ACHN (cell line): ENCODE data around the gene KPNA2.
"Not testable (repeated sequence)": the region's sequence is repeated elsewhere in the genome, so short reads cannot be mapped to it uniquely, and the experiment has no call there.

Source experiments
- DNase-seq: peaks from one replicate; pipeline ENCODE4 v3.0.0-alpha.2; 2015
- in situ Hi-C: cut with HindIII; loops from 2 replicates; pipeline ENCODE4 v1.10.0; 2017; ENCODE audit warnings: low sequenced_read_pairs, low pct_ligation_motif_present, low pct_unique_long_range_greater_than_20kb

KPNA2 gene

GRCh38 chr17:68085771-68086381, 50.3 kb downstream of the KPNA2 start:
- DNase-seq, result no peak

GRCh38 chr17:68086666-68087065, 51.1 kb downstream of the KPNA2 start:
- DNase-seq, in situ Hi-C loops: not testable (repeated sequence)

More at GRCh38 chr17:68085771-68086381, 50.3 kb downstream of the KPNA2 start:
- in situ Hi-C loops, result no loop called here

GRCh38 chr17:68087131-68087623, 51.6 kb downstream of the KPNA2 start:
- DNase-seq, in situ Hi-C loops: not testable (repeated sequence)

GRCh38 chr17:68087851-68088250, 52.3 kb downstream of the KPNA2 start:
- in situ Hi-C loops, result no loop called here
- no peak for DNase-seq

GRCh38 chr17:68089881-68090280, 54.3 kb downstream of the KPNA2 start:
- DNase-seq, result no peak
- in situ Hi-C loops, result no loop called here

GRCh38 chr17:68094481-68095078, 59.0 kb downstream of the KPNA2 start:
- in situ Hi-C loops, result no loop called here
- DNase-seq, result no peak

GRCh38 chr17:68095205-68095811, 59.8 kb downstream of the KPNA2 start:
- DNase-seq, result no peak
- in situ Hi-C loops, result no loop called here

GRCh38 chr17:68096111-68096510, 60.6 kb downstream of the KPNA2 start:
- in situ Hi-C loops, result no loop called here
- DNase-seq, result no peak
